GM23338 (cell line): ENCODE measurements around the gene FASTKD3. TPM values are rescaled to one million over a fixed set of nuclear protein-coding genes. Genes with fewer than 3 reads are reported as not detected.

Source experiments
- ATAC-seq: fragments of 200-7000 bp; cut with Tn5 transposase; 3 replicates; pipeline ENCODE4 v1.9.1; 2020
- DNase-seq: peaks from one replicate; pipeline ENCODE4 v3.0.0-alpha.2; 2015; ENCODE audit warnings: low spot score
- H2AFZ ChIP-seq: fragments of 200-600 bp; sonication (generic); 2 replicates; pipeline ENCODE4 v1.8.0; 2016; ENCODE audit warnings: antibody characterized with exemption, mild to moderate bottlenecking, moderate library complexity
- H3F3A ChIP-seq: fragments of 200-600 bp; sonication (generic); replicated peaks from 2 replicates; pipeline ENCODE4 v1.8.0; 2017; ENCODE audit warnings: antibody characterized with exemption, mixed run types, low read depth
- H3K27ac ChIP-seq: fragments of 200-600 bp; sonication (generic); 2 replicates; pipeline ENCODE4 v1.6.1; 2016; ENCODE audit warnings: low read depth
- H3K27me3 ChIP-seq: fragments of 200-600 bp; sonication (generic); 2 replicates; pipeline ENCODE4 v1.8.0; 2016; ENCODE audit warnings: mild to moderate bottlenecking, mixed run types, moderate library complexity; ENCODE audit not compliant: insufficient read depth
- H3K36me3 ChIP-seq: fragments of 200-600 bp; sonication (generic); 2 replicates; pipeline ENCODE4 v1.8.0; 2016; ENCODE audit warnings: mild to moderate bottlenecking; ENCODE audit not compliant: insufficient read depth
- H3K4me1 ChIP-seq: fragments of 200-600 bp; sonication (generic); 2 replicates; pipeline ENCODE4 v1.8.0; 2016; ENCODE audit warnings: mild to moderate bottlenecking, moderate library complexity; ENCODE audit not compliant: insufficient read depth
- H3K4me2 ChIP-seq: fragments of 200-600 bp; sonication (generic); 2 replicates; pipeline ENCODE4 v1.7.1; 2017; ENCODE audit warnings: mixed run types
- H3K4me3 ChIP-seq: fragments of 200-600 bp; sonication (generic); 2 replicates; pipeline ENCODE4 v1.6.1; 2016; ENCODE audit warnings: mixed run types
- H3K79me2 ChIP-seq: fragments of 200-600 bp; sonication (generic); replicated peaks from 2 replicates; pipeline ENCODE4 v1.8.0; 2017; ENCODE audit warnings: mild to moderate bottlenecking; ENCODE audit not compliant: insufficient read depth
- H3K9me2 ChIP-seq: fragments of 200-600 bp; sonication (generic); 2 replicates; pipeline ENCODE4 v1.8.0; 2017; ENCODE audit not compliant: insufficient read depth
- H4K20me1 ChIP-seq: fragments of 200-600 bp; sonication (generic); replicated peaks from 2 replicates; pipeline ENCODE4 v1.8.0; 2017; ENCODE audit warnings: mild to moderate bottlenecking; ENCODE audit not compliant: insufficient read depth
- H3K27ac Mint-ChIP-seq: 2 replicates; pipeline ENCODE4 v1.8.0; 2020; ENCODE audit warnings: inconsistent platforms, mild to moderate bottlenecking, moderate library complexity, mixed read lengths
- H3K27me3 Mint-ChIP-seq: 3 replicates; pipeline ENCODE4 v1.8.0; 2022; ENCODE audit warnings: low read depth, mild to moderate bottlenecking, moderate library complexity, mixed read lengths, inconsistent platforms; ENCODE audit not compliant: insufficient read depth, poor library complexity
- H3K36me3 Mint-ChIP-seq: 3 replicates; pipeline ENCODE4 v1.8.0; 2021; ENCODE audit warnings: low read depth, mild to moderate bottlenecking, inconsistent platforms, moderate library complexity, mixed read lengths
- H3K4me1 Mint-ChIP-seq: 3 replicates; pipeline ENCODE4 v1.8.0; 2020; ENCODE audit warnings: mild to moderate bottlenecking, inconsistent platforms, mixed read lengths
- H3K4me3 Mint-ChIP-seq: 3 replicates; pipeline ENCODE4 v1.8.0; 2021; ENCODE audit warnings: moderate library complexity, mild to moderate bottlenecking, inconsistent platforms, mixed read lengths
- H3K9me3 Mint-ChIP-seq: 3 replicates; pipeline ENCODE4 v1.8.0; 2020; ENCODE audit warnings: moderate library complexity, mild to moderate bottlenecking, inconsistent platforms, mixed read lengths
- CREB1 ChIP-seq: fragments of 250-450 bp; sonication (Bioruptor Pico); IDR thresholded peaks from 2 replicates; pipeline ENCODE4 v1.5.0; 2020; ENCODE audit warnings: low read depth, mild to moderate bottlenecking, moderate library complexity
- EZH2 ChIP-seq: fragments of 200-600 bp; sonication (generic); IDR thresholded peaks from one replicate; pipeline ENCODE4 v1.8.0; 2017; ENCODE audit warnings: antibody characterized with exemption, mild to moderate bottlenecking, low read depth; ENCODE audit not compliant: unreplicated experiment
- EZH2phosphoT487 ChIP-seq: fragments of 200-600 bp; sonication (generic); IDR thresholded peaks from one replicate; pipeline ENCODE4 v1.8.1; 2018; ENCODE audit warnings: antibody characterized with exemption; ENCODE audit not compliant: unreplicated experiment
- JUNB ChIP-seq: IDR thresholded peaks from one replicate; pipeline ENCODE4 v1.6.1; 2016; ENCODE audit warnings: antibody characterized with exemption; ENCODE audit not compliant: unreplicated experiment
- NANOG ChIP-seq: IDR thresholded peaks from 2 replicates; pipeline ENCODE4 v1.6.1; 2016; ENCODE audit warnings: antibody characterized with exemption, borderline replicate concordance
- POLR2AphosphoS5 ChIP-seq: IDR thresholded peaks from 2 replicates; pipeline ENCODE4 v1.6.1; 2016; ENCODE audit warnings: antibody characterized with exemption, low read depth
- STAT1 ChIP-seq: IDR thresholded peaks from one replicate; pipeline ENCODE4 v1.6.1; 2016; ENCODE audit warnings: antibody characterized with exemption; ENCODE audit not compliant: unreplicated experiment
- ZNF114 ChIP-seq: fragments of 250-450 bp; sonication (Bioruptor Pico); IDR thresholded peaks from 2 replicates; pipeline ENCODE4 v1.5.0; 2020; ENCODE audit warnings: mild to moderate bottlenecking, moderate library complexity
- ZNF331 ChIP-seq: fragments of 250-450 bp; sonication (Bioruptor Pico); IDR thresholded peaks from 2 replicates; pipeline ENCODE4 v1.5.0; 2020; ENCODE audit warnings: low read depth, mild to moderate bottlenecking, moderate library complexity
- polyA plus RNA-seq: library from polyadenylated mRNA; unstranded; fragments of >200 nt; fragmentation: Nextera tagmentation; extraction: Ambion mirVana; gene quantifications from 2 replicates; pipeline ENCODE4 v1.2.1, GENCODE V29; 2016
- total RNA-seq: library from RNA; depleted of rRNA; stranded (reverse); fragments of >200 nt; shearing (Covaris generic); gene quantifications from 2 replicates; pipeline ENCODE4 v1.2.3, GENCODE V29; 2014
- TF ChIP-seq, protein P1 (sequence below): IDR thresholded peaks from 2 replicates; pipeline ENCODE4 v1.6.1; 2016; ENCODE audit warnings: antibody characterized with exemption
- TF ChIP-seq, protein P2 (sequence below): fragments of 250-450 bp; sonication (Bioruptor Pico); IDR thresholded peaks from 2 replicates; pipeline ENCODE4 v1.5.0; 2020; ENCODE audit warnings: mild to moderate bottlenecking, moderate library complexity
- TF ChIP-seq, protein P3 (sequence below): IDR thresholded peaks from one replicate; pipeline ENCODE4 v1.6.1; 2018; ENCODE audit warnings: antibody characterized with exemption; ENCODE audit not compliant: unreplicated experiment
- TF ChIP-seq, protein P4 (sequence below), 2 experiments: fragments of 200-600 bp in 1 of 2; sonication (generic) in 1 of 2; conservative IDR thresholded peaks; 2 replicates each; pipeline versions ENCODE4 v1.5.1 to v1.6.1; 2016 to 2017; ENCODE audit warnings: antibody characterized with exemption in 2 of 2, low read depth in 2 of 2, mild to moderate bottlenecking in 2 of 2, moderate library complexity in 1 of 2

The FASTKD3 gene
- total and polyA plus RNA-seq, 2 experiments from 2014 or later, result 10.8 to 13.5 TPM

DNA sequence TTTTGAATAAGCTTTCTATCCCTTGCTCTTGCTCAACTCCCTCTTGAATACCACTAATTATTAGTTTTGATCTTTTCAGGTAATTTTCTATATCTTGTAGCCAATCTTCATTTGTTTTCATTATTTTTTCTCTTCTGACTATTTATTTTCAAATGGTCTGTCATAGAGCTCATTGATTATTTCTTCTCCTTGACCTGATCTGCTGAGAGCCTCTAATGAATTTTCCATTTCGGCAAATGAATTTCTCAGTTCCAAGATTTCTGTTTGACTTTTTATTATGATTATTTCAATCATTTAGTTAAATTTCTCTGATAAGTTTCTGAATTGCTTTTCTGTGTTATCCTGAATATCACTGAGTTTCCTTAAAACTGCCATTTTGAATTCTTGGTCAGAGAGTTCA, 39.5 kb upstream of the FASTKD3 start:
- ATAC-seq, result no peak
- Mint-ChIP-seq H3K9me3 (peaks cover 42% of the 10 kb centered on the region), H3K27me3 (peaks cover 2% of the 10 kb centered on the region), H3K4me1 (no peaks in the 10 kb centered on the region), H3K27ac (no peak overlapping the region), H3K36me3 (peaks cover 64% of the 10 kb centered on the region), H3K4me3 (no peak overlapping the region)
- no peaks in the 10 kb centered on the region for H3K79me2 ChIP-seq
- no peaks in the 10 kb centered on the region for H3K4me1 ChIP-seq
- TF ChIP-seq EZH2phosphoT487 (no peak), CREB1 (CRISPR knock-in tag) (no peak), STAT1 (no peak), JUNB (no peak), ZNF114 (CRISPR knock-in tag) (no peak), NANOG (no peak), EZH2 (no peak), ZNF331 (CRISPR knock-in tag) (no peak), POLR2AphosphoS5 (no peak)
- TF ChIP-seq, protein P1, sequence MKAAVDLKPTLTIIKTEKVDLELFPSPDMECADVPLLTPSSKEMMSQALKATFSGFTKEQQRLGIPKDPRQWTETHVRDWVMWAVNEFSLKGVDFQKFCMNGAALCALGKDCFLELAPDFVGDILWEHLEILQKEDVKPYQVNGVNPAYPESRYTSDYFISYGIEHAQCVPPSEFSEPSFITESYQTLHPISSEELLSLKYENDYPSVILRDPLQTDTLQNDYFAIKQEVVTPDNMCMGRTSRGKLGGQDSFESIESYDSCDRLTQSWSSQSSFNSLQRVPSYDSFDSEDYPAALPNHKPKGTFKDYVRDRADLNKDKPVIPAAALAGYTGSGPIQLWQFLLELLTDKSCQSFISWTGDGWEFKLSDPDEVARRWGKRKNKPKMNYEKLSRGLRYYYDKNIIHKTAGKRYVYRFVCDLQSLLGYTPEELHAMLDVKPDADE, result no peak
- TF ChIP-seq, protein P2, sequence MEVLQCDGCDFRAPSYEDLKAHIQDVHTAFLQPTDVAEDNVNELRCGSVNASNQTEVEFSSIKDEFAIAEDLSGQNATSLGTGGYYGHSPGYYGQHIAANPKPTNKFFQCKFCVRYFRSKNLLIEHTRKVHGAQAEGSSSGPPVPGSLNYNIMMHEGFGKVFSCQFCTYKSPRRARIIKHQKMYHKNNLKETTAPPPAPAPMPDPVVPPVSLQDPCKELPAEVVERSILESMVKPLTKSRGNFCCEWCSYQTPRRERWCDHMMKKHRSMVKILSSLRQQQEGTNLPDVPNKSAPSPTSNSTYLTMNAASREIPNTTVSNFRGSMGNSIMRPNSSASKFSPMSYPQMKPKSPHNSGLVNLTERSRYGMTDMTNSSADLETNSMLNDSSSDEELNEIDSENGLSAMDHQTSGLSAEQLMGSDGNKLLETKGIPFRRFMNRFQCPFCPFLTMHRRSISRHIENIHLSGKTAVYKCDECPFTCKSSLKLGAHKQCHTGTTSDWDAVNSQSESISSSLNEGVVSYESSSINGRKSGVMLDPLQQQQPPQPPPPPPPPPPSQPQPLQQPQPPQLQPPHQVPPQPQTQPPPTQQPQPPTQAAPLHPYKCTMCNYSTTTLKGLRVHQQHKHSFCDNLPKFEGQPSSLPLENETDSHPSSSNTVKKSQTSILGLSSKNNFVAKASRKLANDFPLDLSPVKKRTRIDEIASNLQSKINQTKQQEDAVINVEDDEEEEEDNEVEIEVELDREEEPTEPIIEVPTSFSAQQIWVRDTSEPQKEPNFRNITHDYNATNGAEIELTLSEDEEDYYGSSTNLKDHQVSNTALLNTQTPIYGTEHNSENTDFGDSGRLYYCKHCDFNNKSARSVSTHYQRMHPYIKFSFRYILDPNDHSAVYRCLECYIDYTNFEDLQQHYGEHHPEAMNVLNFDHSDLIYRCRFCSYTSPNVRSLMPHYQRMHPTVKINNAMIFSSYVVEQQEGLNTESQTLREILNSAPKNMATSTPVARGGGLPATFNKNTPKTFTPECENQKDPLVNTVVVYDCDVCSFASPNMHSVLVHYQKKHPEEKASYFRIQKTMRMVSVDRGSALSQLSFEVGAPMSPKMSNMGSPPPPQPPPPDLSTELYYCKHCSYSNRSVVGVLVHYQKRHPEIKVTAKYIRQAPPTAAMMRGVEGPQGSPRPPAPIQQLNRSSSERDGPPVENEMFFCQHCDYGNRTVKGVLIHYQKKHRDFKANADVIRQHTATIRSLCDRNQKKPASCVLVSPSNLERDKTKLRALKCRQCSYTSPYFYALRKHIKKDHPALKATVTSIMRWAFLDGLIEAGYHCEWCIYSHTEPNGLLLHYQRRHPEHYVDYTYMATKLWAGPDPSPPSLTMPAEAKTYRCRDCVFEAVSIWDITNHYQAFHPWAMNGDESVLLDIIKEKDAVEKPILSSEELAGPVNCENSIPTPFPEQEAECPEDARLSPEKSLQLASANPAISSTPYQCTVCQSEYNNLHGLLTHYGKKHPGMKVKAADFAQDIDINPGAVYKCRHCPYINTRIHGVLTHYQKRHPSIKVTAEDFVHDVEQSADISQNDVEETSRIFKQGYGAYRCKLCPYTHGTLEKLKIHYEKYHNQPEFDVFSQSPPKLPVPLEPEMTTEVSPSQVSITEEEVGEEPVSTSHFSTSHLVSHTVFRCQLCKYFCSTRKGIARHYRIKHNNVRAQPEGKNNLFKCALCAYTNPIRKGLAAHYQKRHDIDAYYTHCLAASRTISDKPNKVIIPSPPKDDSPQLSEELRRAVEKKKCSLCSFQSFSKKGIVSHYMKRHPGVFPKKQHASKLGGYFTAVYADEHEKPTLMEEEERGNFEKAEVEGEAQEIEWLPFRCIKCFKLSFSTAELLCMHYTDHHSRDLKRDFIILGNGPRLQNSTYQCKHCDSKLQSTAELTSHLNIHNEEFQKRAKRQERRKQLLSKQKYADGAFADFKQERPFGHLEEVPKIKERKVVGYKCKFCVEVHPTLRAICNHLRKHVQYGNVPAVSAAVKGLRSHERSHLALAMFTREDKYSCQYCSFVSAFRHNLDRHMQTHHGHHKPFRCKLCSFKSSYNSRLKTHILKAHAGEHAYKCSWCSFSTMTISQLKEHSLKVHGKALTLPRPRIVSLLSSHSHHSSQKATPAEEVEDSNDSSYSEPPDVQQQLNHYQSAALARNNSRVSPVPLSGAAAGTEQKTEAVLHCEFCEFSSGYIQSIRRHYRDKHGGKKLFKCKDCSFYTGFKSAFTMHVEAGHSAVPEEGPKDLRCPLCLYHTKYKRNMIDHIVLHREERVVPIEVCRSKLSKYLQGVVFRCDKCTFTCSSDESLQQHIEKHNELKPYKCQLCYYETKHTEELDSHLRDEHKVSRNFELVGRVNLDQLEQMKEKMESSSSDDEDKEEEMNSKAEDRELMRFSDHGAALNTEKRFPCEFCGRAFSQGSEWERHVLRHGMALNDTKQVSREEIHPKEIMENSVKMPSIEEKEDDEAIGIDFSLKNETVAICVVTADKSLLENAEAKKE (CRISPR knock-in tag), result no peak
- TF ChIP-seq, protein P3, sequence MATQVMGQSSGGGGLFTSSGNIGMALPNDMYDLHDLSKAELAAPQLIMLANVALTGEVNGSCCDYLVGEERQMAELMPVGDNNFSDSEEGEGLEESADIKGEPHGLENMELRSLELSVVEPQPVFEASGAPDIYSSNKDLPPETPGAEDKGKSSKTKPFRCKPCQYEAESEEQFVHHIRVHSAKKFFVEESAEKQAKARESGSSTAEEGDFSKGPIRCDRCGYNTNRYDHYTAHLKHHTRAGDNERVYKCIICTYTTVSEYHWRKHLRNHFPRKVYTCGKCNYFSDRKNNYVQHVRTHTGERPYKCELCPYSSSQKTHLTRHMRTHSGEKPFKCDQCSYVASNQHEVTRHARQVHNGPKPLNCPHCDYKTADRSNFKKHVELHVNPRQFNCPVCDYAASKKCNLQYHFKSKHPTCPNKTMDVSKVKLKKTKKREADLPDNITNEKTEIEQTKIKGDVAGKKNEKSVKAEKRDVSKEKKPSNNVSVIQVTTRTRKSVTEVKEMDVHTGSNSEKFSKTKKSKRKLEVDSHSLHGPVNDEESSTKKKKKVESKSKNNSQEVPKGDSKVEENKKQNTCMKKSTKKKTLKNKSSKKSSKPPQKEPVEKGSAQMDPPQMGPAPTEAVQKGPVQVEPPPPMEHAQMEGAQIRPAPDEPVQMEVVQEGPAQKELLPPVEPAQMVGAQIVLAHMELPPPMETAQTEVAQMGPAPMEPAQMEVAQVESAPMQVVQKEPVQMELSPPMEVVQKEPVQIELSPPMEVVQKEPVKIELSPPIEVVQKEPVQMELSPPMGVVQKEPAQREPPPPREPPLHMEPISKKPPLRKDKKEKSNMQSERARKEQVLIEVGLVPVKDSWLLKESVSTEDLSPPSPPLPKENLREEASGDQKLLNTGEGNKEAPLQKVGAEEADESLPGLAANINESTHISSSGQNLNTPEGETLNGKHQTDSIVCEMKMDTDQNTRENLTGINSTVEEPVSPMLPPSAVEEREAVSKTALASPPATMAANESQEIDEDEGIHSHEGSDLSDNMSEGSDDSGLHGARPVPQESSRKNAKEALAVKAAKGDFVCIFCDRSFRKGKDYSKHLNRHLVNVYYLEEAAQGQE, result no peak
- TF ChIP-seq, protein P4, sequence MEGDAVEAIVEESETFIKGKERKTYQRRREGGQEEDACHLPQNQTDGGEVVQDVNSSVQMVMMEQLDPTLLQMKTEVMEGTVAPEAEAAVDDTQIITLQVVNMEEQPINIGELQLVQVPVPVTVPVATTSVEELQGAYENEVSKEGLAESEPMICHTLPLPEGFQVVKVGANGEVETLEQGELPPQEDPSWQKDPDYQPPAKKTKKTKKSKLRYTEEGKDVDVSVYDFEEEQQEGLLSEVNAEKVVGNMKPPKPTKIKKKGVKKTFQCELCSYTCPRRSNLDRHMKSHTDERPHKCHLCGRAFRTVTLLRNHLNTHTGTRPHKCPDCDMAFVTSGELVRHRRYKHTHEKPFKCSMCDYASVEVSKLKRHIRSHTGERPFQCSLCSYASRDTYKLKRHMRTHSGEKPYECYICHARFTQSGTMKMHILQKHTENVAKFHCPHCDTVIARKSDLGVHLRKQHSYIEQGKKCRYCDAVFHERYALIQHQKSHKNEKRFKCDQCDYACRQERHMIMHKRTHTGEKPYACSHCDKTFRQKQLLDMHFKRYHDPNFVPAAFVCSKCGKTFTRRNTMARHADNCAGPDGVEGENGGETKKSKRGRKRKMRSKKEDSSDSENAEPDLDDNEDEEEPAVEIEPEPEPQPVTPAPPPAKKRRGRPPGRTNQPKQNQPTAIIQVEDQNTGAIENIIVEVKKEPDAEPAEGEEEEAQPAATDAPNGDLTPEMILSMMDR (conservative IDR thresholded peaks at IDR 0.05; ENCODE audit: low read depth in 2 of 2), result no peak
- H3F3A ChIP-seq, result no peaks in the 10 kb centered on the region
- peaks cover 4% of the 10 kb centered on the region; the same call in 1 of the 2 replicates for H3K36me3 ChIP-seq
- no peaks in the 10 kb centered on the region for H4K20me1 ChIP-seq
- H3K27ac ChIP-seq, result no peak overlapping the region
- H3K4me2 ChIP-seq, result no peak overlapping the region
- DNase-seq, result no peak
- no peak overlapping the region for H3K4me3 ChIP-seq
- peaks cover 3% of the 10 kb centered on the region; the same call in 1 of the 2 replicates for H3K9me2 ChIP-seq
- H2AFZ ChIP-seq, result no peak overlapping the region
- no peaks in the 10 kb centered on the region for H3K27me3 ChIP-seq
